ENCODE data around the gene CDKN1B.

CDKN1B gene

DNA sequence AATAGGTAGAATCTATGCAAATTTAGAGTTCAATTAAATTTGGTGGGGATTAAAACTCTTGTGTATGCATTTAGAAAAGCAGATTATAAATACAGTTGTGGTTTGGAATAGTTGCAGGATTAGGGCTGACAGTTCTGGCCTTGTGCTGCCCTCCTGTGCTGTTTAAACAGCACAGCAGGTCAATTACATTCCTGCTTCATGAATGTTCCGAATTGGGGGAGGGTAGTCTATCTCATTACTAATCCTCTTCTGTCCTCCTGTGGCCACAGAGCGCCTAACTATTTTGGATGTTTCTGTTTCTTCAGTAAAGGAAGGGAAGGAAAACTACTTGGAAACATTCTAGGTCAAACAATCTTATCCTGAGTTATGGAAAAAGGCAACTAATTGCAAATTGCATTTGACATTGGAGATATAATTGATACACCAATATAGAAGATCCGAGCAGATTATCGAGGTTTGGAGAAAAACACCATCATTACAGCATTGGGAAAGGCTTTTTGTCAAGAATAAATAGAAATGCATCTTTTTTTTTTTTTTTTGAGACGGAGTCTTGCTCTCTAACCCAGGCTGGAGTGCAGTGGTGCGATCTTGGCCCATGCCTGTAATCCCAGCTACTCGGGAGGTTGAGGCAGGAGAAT is 12.5 kb upstream of the CDKN1B start:
- peak; percentile 29 for DNase-seq

- no peak for DNase-seq
Observed at GRCh38 chr12:12705838-12706520, 11.2 kb upstream of the CDKN1B start.

DNA sequence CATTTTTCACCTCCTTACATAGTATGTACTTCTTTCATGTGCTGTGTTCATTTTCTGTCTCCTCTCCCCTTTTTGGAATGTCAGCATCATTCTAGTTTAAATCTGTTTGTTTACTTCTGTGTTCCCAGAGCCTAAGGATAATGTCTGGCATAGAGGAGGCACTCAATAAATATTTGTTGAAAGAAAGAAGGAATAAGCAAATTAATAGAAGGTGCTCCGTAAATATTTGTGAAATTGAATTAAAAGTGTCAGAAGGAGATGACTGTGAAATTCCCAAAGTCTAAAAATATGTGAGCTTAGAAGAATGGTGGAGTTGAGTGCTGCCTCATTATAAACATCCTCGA is 3.3 kb upstream of the CDKN1B start:
- no peak for DNase-seq

GRCh38 chr12:12714276-12715021 is 2.7 kb upstream of the CDKN1B start:
- DNase-seq, result peak; percentile 27

- DNase-seq, result no peak
Observed at GRCh38 chr12:12715128-12715458, 2.1 kb upstream of the CDKN1B start.

- peak; percentile 60 for DNase-seq
Observed at GRCh38 chr12:12715459-12716150, 1.6 kb upstream of the CDKN1B start.

GRCh38 chr12:12716151-12716792 is 896 bp upstream of the CDKN1B start:
- DNase-seq, result no peak

DNA sequence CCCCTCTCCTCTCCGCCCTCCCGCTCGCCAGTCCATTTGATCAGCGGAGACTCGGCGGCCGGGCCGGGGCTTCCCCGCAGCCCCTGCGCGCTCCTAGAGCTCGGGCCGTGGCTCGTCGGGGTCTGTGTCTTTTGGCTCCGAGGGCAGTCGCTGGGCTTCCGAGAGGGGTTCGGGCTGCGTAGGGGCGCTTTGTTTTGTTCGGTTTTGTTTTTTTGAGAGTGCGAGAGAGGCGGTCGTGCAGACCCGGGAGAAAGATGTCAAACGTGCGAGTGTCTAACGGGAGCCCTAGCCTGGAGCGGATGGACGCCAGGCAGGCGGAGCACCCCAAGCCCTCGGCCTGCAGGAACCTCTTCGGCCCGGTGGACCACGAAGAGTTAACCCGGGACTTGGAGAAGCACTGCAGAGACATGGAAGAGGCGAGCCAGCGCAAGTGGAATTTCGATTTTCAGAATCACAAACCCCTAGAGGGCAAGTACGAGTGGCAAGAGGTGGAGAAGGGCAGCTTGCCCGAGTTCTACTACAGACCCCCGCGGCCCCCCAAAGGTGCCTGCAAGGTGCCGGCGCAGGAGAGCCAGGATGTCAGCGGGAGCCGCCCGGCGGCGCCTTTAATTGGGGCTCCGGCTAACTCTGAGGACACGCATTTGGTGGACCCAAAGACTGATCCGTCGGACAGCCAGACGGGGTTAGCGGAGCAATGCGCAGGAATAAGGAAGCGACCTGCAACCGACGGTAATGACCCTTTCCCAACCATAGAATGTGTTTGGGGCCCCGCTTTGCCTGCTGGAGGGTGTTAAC is 615 bp downstream of the CDKN1B start:
- no peak for DNase-seq

- no peak for DNase-seq
Observed at GRCh38 chr12:12718381-12718759, 1.2 kb downstream of the CDKN1B start.

- no peak for DNase-seq
Observed at GRCh38 chr12:12718853-12719252, 1.7 kb downstream of the CDKN1B start.

GRCh38 chr12:12719496-12719895 is 2.3 kb downstream of the CDKN1B start:
- DNase-seq, result peak; percentile 11

DNA sequence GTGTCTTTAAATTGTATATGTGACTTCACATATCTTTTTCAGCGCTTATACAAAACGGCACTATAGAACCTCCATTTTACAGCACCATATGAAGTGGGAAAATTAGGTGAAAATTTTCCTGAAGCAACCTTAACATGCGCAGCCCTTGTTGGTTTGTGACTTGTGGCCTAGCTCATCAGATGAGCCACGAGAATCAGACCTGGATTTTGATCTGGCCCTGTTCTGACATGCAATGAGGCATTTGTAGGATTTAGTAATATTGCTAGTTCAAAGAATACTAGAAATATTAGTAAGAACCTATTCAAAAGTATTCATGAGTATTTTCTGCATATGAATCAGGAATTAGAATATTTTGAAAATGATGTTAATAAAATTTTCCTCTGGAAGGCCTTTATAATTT is 2.9 kb downstream of the CDKN1B start:
- DNase-seq, result no peak

DNA sequence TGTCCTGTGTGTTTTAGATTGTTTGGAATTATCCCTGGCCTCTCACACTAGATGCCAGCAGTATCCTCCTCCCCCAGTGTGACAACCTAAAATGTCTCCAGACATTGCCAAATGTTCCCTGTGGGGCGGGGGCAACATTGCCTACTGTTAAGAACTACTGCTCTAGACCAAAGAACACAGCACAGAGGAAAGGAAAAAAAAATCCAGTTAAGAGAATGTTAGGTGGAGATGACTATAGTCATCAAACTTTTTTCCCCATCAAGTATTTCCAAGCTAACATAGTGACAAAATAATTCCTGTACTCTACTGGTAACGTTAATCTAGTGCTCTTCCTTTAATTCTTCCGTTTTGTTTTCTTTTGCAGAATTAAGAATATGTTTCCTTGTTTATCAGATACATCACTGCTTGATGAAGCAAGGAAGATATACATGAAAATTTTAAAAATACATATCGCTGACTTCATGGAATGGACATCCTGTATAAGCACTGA is 3.5 kb downstream of the CDKN1B start:
- no peak for DNase-seq

DNA sequence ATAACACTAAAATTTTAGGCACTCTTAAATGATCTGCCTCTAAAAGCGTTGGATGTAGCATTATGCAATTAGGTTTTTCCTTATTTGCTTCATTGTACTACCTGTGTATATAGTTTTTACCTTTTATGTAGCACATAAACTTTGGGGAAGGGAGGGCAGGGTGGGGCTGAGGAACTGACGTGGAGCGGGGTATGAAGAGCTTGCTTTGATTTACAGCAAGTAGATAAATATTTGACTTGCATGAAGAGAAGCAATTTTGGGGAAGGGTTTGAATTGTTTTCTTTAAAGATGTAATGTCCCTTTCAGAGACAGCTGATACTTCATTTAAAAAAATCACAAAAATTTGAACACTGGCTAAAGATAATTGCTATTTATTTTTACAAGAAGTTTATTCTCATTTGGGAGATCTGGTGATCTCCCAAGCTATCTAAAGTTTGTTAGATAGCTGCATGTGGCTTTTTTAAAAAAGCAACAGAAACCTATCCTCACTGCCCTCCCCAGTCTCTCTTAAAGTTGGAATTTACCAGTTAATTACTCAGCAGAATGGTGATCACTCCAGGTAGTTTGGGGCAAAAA is 4.1 kb downstream of the CDKN1B start:
- no peak for DNase-seq

- no peak for DNase-seq
Observed at GRCh38 chr12:12721814-12722434, 4.8 kb downstream of the CDKN1B start.

- DNase-seq, result no peak
Observed at GRCh38 chr12:12722435-12723148, 5.4 kb downstream of the CDKN1B start.

- no peak for DNase-seq
Observed at GRCh38 chr12:12723149-12723680, 6.0 kb downstream of the CDKN1B start.

DNA sequence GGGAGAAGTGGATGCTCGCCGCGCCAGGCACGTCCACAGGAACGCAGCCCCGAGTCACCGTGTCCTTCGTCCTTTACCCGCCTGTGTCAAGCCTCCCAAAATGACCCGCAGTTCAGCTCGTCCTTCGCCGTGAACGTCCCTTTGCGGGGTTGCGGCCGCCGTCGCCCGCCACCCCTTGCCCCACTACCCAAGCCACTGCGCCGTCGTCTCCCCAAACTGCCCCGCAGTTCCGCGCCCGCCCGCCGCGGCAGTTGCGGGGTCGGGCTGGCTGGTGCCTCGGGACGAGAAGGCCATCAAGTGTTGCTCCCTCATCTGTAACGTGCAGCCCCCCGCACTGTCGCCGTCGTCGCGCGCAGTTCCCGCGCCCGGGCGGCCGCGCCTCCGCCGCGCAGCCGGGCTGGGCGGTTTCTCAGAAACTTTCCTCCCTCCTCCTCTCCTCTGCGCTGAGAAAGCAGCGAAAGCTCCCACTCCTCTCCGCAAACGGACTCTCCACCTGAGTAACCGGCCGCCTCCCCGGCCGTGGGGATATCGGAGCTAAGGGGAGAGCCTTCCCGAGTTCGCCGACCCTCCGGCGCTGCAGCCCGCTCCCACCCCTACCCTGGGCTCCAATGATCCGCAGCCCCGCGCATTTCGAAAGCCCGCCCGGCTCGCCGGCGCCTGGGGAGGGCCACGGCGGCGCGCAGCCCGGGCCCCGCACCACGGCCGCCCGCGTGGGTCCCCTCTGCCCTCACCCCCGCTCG is 6.7 kb downstream of the CDKN1B start:
- no peak for DNase-seq

GRCh38 chr12:12724421-12725085 is 7.4 kb downstream of the CDKN1B start:
- DNase-seq, result no peak

Measured in GF-D8 (cell line).